Measurements from ENCODE around the gene SUPT20HL1.

DNA sequence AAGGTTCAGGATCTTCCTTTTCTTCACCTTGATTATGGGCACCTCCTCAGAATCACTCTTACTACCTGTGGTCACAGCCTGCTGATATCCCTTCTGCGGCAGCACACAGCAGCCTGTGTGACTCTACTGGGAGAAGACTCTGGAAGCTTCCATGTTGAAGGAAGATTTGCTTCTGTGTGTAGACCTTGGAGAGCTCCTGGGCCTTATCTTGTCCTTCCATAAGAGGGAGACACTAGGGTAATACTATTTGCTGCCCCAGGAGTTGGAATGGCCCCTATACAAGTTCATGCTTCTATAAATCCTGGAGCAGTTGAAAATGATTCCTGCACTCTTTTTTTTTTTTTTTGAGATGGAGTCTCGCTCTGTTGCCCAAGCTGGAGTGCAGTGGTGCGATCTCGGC is 10.2 kb upstream of the SUPT20HL1 start:
- TF ChIP-seq, protein P1, sequence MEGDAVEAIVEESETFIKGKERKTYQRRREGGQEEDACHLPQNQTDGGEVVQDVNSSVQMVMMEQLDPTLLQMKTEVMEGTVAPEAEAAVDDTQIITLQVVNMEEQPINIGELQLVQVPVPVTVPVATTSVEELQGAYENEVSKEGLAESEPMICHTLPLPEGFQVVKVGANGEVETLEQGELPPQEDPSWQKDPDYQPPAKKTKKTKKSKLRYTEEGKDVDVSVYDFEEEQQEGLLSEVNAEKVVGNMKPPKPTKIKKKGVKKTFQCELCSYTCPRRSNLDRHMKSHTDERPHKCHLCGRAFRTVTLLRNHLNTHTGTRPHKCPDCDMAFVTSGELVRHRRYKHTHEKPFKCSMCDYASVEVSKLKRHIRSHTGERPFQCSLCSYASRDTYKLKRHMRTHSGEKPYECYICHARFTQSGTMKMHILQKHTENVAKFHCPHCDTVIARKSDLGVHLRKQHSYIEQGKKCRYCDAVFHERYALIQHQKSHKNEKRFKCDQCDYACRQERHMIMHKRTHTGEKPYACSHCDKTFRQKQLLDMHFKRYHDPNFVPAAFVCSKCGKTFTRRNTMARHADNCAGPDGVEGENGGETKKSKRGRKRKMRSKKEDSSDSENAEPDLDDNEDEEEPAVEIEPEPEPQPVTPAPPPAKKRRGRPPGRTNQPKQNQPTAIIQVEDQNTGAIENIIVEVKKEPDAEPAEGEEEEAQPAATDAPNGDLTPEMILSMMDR (IDR thresholded peaks at IDR 0.05), result no peak
- TF ChIP-seq POLR2A (IDR thresholded peaks at IDR 0.05), result no peak
